Peyer's patch (tissue), 4 donors: ENCODE measurements around the gene NUMA1.

Experiments
- POLR2A ChIP-seq, 2 donors: fragments of 450-650 bp; IDR thresholded peaks; one replicate each; pipeline ENCODE4 v1.5.1; 2017; ENCODE audit warnings: antibody characterized with exemption in 2 of 2, mild to moderate bottlenecking in 2 of 2, moderate library complexity in 2 of 2
- TF ChIP-seq, protein P1 (sequence below), 6 experiments: fragments of 450-650 bp in 4 of 6; fragments of 200-600 bp in 2 of 6; sonication (generic) in 1 of 6; IDR thresholded peaks; one replicate each; pipeline ENCODE4 v1.5.1; 2017 to 2019; ENCODE audit warnings: antibody characterized with exemption in 6 of 6, mild to moderate bottlenecking in 3 of 6, moderate library complexity in 1 of 6

DNA sequence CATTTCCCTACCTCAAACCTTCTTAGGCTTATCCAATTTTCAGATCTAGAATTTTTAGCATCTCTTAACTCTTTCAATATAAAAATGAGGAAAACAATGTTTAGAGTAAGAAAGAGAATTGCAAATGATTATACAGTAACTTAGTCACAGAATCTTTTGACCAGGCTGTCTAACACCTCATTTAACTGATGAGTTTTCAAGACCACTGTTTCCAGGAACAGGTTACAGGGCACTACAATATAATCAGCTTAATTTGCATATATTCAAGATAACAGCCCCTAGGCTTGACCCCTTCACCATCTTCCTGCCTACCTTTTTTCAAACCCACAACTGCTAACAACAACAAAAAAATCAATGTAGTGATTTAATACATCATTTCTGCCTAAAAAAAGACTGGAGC lies 12.7 kb downstream of the NUMA1 start:
- TF ChIP-seq, protein P1, sequence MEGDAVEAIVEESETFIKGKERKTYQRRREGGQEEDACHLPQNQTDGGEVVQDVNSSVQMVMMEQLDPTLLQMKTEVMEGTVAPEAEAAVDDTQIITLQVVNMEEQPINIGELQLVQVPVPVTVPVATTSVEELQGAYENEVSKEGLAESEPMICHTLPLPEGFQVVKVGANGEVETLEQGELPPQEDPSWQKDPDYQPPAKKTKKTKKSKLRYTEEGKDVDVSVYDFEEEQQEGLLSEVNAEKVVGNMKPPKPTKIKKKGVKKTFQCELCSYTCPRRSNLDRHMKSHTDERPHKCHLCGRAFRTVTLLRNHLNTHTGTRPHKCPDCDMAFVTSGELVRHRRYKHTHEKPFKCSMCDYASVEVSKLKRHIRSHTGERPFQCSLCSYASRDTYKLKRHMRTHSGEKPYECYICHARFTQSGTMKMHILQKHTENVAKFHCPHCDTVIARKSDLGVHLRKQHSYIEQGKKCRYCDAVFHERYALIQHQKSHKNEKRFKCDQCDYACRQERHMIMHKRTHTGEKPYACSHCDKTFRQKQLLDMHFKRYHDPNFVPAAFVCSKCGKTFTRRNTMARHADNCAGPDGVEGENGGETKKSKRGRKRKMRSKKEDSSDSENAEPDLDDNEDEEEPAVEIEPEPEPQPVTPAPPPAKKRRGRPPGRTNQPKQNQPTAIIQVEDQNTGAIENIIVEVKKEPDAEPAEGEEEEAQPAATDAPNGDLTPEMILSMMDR (IDR thresholded peaks at IDR 0.05): no peak
- no peak for TF ChIP-seq POLR2A (IDR thresholded peaks at IDR 0.05)
